Effector memory CD8-positive, alpha-beta T cell (primary cell): ENCODE results near the gene CLSTN2.

Experiments used
- ATAC-seq: fragments of 150-1000 bp; cut with Tn5 transposase; replicated peaks from 2 replicates; pipeline ENCODE4 v1.10.0; 2021; ENCODE audit warnings: mild to moderate bottlenecking, moderate library complexity
- DNase-seq, 3 experiments: peaks; one replicate each; pipeline ENCODE4 v3.0.0; 2021
- H3K27ac Mint-ChIP-seq, 2 donors: one replicate each; pipeline ENCODE4 v1.8.0; 2022; ENCODE audit warnings: mild to moderate bottlenecking in 2 of 2, mixed read lengths in 2 of 2, moderate library complexity in 2 of 2
- H3K27me3 Mint-ChIP-seq, 2 donors: one replicate each; pipeline ENCODE4 v1.8.0; 2022; ENCODE audit warnings: mixed read lengths in 2 of 2
- H3K36me3 Mint-ChIP-seq: one replicate; pipeline ENCODE4 v1.8.0; 2022; ENCODE audit warnings: mild to moderate bottlenecking, moderate library complexity, mixed read lengths; ENCODE audit not compliant: insufficient read depth
- H3K4me1 Mint-ChIP-seq, 2 donors: one replicate each; pipeline ENCODE4 v1.8.0; 2022; ENCODE audit warnings: low read depth in 2 of 2, mixed read lengths in 2 of 2
- H3K4me3 Mint-ChIP-seq, 2 donors: one replicate each; pipeline ENCODE4 v1.8.0; 2022; ENCODE audit warnings: mild to moderate bottlenecking in 2 of 2, mixed read lengths in 2 of 2, moderate library complexity in 2 of 2
- H3K9me3 Mint-ChIP-seq, 2 donors: one replicate each; pipeline ENCODE4 v1.8.0; 2022; ENCODE audit warnings: mixed read lengths in 2 of 2

Gene CLSTN2

DNA sequence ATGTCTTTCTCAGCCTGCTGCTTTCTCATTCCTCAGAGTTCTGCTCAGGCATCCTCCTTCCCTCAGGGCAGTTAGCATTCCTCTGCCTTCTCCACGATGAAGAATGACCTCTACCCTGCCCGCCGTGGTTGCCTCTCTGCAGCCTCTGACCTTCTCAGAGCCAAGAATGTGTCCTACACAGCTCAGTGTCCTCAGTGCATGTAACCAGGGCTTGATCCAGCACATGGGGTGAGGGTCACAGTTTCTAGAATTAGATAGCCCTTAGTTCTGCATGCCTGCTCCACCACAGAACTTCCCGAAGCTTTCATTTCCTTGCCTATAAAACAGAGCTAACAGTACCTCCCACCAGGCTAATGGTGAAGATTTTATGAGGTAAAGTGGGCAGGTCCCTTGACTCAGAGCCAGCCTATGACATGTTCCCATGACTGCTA, 182.1 kb downstream of the CLSTN2 start:
- H3K27ac Mint-ChIP-seq: no peak overlapping the region
- no peaks in the 10 kb centered on the region for H3K36me3 Mint-ChIP-seq
- ATAC-seq (no peak), DNase-seq (no peak)
- no peaks in the 10 kb centered on the region for H3K4me1 Mint-ChIP-seq
- H3K4me3 Mint-ChIP-seq: no peak overlapping the region
- no peaks in the 10 kb centered on the region for H3K9me3 Mint-ChIP-seq
- peaks cover 7 to 18% of the 10 kb centered on the region in 2 donors for H3K27me3 Mint-ChIP-seq

DNA sequence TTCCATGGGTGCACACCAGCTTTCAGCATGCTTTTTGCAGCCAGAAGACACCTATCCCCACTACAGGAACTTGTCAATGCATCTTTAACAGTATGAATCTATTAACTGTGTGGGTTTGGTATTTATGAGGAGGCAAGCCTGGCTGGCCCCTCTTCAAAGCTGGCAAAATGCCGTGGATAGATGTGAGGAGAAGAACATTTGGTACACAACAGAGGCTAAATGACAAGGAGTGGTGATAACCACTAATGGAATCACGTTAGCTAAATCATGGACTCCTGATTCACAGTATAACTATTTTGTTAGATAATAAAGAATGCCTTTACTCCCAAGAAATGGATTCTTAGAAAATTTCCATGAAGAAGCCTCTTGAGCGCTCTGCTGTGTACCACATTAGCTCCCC, 187.2 kb downstream of the CLSTN2 start:
- Mint-ChIP-seq H3K4me3 (no peak overlapping the region), H3K27ac (no peak overlapping the region), H3K27me3 (peaks cover 7 to 12% of the 10 kb centered on the region in 2 donors), H3K4me1 (no peaks in the 10 kb centered on the region), H3K36me3 (no peaks in the 10 kb centered on the region), H3K9me3 (no peaks in the 10 kb centered on the region)
- no peak for DNase-seq
- no peak for ATAC-seq

DNA sequence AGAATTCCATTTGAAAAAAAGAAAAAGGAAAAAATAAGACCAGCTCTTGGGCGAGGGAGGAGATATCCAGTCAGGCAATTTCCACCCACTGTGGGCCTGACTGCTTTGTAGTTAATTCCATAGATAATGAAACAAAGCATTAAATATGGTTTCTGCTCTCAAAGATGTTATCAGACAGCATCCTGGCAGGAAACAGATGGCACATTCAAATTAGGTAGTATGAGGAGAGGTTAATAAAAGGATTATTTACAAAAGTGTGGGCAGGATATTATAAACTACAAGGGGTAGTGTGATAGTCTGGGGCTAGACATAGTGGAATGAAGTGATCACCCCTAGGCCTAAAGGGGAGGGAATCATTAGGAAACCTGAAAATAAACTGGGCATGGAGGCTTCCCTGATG, 193.2 kb downstream of the CLSTN2 start:
- no peak for ATAC-seq
- H3K36me3 Mint-ChIP-seq: no peaks in the 10 kb centered on the region
- H3K4me1 Mint-ChIP-seq: no peaks in the 10 kb centered on the region
- no peak for DNase-seq
- H3K4me3 Mint-ChIP-seq: no peak overlapping the region
- H3K9me3 Mint-ChIP-seq: no peaks in the 10 kb centered on the region
- no peak overlapping the region for H3K27ac Mint-ChIP-seq
- H3K27me3 Mint-ChIP-seq: no peaks in the 10 kb centered on the region

DNA sequence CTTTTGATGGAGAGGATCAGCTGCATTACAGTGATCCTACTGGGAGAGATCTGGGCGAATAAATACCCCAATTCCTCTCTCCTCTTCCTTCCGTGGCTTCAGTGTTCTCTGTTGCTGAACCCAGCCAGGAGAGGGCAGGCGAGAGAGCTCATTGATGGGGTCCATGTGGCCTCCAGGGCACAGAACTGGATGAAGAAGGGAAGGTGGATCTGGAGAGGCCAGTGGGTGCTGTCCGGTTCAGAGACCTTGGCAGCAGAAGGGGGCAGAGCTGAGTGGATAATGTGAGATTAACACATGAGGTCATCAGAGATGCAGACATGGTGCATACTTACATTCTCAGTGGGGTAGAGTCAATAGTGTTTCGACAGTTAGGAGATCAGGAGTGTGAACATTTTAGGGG, 193.6 kb downstream of the CLSTN2 start:
- no peaks in the 10 kb centered on the region for H3K4me1 Mint-ChIP-seq
- DNase-seq (no peak), ATAC-seq (no peak)
- H3K9me3 Mint-ChIP-seq: no peaks in the 10 kb centered on the region
- no peaks in the 10 kb centered on the region for H3K27me3 Mint-ChIP-seq
- H3K27ac Mint-ChIP-seq: no peak overlapping the region
- H3K36me3 Mint-ChIP-seq: no peaks in the 10 kb centered on the region
- H3K4me3 Mint-ChIP-seq: no peak overlapping the region

DNA sequence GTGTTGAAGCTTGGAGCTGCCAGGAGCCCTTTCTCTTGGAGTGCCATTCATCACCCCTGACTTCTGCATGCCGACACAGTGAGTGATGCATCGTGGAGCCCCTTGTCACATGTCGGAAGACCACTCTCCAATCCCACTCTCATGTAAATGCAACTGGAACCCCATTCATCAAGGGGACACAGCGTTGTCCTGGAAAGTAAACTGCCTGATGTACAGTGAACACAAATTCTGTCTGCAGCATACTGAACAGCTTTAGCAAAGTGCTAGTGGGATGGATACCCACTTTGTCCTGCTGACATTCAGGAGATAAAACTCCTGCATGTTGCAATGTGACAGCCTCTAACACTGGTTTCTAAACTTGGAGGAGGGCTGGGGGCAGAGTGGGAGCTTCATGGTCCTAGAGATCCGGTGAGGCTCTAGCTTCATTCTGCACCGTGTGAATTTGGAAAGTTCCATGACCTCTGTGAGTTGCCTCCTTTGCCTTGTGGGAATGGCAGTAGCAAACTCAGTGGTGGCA, 194.8 kb downstream of the CLSTN2 start:
- H3K27me3 Mint-ChIP-seq: no peaks in the 10 kb centered on the region

DNA sequence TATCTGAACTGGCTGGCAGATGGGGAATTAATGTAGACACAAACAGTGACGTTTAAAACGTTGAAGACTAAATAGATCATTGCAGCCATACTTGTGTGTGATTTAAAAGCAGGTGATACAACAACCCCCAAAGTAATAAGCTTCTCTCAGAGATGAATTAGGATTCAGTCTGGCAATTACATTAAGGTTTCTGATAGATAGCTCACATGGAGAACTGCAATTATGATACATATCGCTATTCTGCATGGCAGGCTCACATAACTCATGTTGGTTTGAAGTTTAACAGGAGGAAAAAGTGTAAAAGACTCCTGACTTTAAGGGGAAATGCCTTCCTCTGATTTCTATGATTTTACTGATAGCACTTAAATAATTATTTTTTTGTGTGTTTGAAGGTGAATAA, 196.9 kb downstream of the CLSTN2 start:
- H3K4me1 Mint-ChIP-seq: no peaks in the 10 kb centered on the region
- no peak overlapping the region for H3K4me3 Mint-ChIP-seq
- DNase-seq (no peak), ATAC-seq (no peak)
- no peaks in the 10 kb centered on the region for H3K36me3 Mint-ChIP-seq
- peaks cover 0 to 1% of the 10 kb centered on the region in 2 donors for H3K27me3 Mint-ChIP-seq
- H3K9me3 Mint-ChIP-seq: no peaks in the 10 kb centered on the region
- no peak overlapping the region for H3K27ac Mint-ChIP-seq

More for the DNA sequence above, 194.8 kb downstream of the CLSTN2 start:
- Mint-ChIP-seq H3K36me3 (no peaks in the 10 kb centered on the region), H3K4me1 (no peaks in the 10 kb centered on the region), H3K4me3 (no peak overlapping the region), H3K9me3 (no peaks in the 10 kb centered on the region), H3K27ac (no peak overlapping the region)
- ATAC-seq: no peak
- DNase-seq: no peak

- no peaks in the 10 kb centered on the region for H3K36me3 Mint-ChIP-seq
- no peak overlapping the region for H3K27ac Mint-ChIP-seq
- H3K4me3 Mint-ChIP-seq: no peak overlapping the region
- no peaks in the 10 kb centered on the region for H3K9me3 Mint-ChIP-seq
- H3K4me1 Mint-ChIP-seq: no peaks in the 10 kb centered on the region
- H3K27me3 Mint-ChIP-seq: peaks cover 0 to 6% of the 10 kb centered on the region in 2 donors
- ATAC-seq: no peak
- no peak for DNase-seq
Observed at GRCh38 chr3:140134231-140134965, 199.4 kb downstream of the CLSTN2 start.

GRCh38 chr3:140135461-140135860, 200.5 kb downstream of the CLSTN2 start:
- no peak overlapping the region for H3K27ac Mint-ChIP-seq
- no peaks in the 10 kb centered on the region for H3K36me3 Mint-ChIP-seq
- H3K27me3 Mint-ChIP-seq: peaks cover 0 to 6% of the 10 kb centered on the region in 2 donors
- H3K9me3 Mint-ChIP-seq: no peaks in the 10 kb centered on the region
- H3K4me1 Mint-ChIP-seq: no peaks in the 10 kb centered on the region
- no peak for ATAC-seq
- DNase-seq: no peak
- no peak overlapping the region for H3K4me3 Mint-ChIP-seq

DNA sequence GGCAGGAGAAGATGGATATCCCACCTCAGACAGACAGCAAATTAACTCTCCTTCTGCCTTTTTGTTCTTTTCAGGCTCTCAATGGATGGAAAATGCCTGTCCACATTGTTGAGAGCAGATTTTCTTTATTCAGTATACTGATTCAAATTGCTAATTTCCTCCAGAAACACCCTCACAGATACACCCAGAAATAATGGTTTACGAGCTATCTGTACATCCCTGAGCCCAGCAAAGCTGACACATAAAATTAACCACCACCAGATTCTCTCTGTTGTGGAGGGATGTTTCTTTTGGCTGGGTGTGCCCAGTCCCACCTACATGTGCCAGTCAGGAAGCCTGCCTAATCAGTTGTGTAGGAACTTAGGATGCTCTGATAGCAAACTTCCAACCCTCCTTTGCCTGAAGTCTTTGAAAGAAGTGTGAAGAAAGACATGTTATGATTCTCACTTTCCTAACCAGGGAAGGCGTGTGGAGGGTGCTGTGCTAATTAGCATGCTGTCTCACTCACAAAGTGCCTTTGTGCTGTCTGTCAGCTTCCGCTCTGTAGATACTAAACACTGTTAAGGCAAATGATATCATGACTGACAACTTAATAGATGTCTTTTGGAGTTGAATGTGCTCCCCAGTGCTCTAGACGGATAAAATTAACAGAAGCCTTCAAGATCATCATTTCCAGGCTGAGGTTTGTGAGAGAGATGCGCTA, 208.5 kb downstream of the CLSTN2 start:
- H3K4me1 Mint-ChIP-seq: no peaks in the 10 kb centered on the region
- H3K27ac Mint-ChIP-seq: no peak overlapping the region
- no peaks in the 10 kb centered on the region for H3K9me3 Mint-ChIP-seq
- no peaks in the 10 kb centered on the region for H3K36me3 Mint-ChIP-seq
- H3K4me3 Mint-ChIP-seq: no peak overlapping the region
- DNase-seq: no peak
- no peaks in the 10 kb centered on the region for H3K27me3 Mint-ChIP-seq
- no peak for ATAC-seq

- Mint-ChIP-seq H3K4me3 (no peak overlapping the region), H3K27ac (no peak overlapping the region), H3K36me3 (no peaks in the 10 kb centered on the region), H3K4me1 (no peaks in the 10 kb centered on the region), H3K27me3 (no peaks in the 10 kb centered on the region), H3K9me3 (no peaks in the 10 kb centered on the region)
- no peak for ATAC-seq
- DNase-seq: no peak
Observed at GRCh38 chr3:140145528-140145927, 210.5 kb downstream of the CLSTN2 start.

DNA sequence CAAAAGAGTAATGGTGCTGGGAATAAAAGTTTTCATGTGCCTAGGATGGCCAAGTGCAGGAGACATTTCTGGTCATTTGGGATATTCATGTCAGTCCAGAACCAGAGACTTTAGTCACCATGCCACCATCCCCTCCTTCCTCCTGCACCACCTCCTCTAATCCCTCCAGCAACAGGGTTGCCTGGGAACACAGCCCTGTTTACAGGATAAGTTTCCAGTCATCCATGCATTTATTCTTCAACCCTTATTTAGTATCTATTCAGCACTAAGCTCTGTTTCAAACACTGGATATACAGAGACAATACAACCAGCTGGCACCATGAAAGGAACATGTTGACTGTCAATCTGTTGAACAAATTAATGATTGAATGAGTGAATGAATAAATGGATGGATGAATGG, 211.7 kb downstream of the CLSTN2 start:
- Mint-ChIP-seq H3K4me1 (no peaks in the 10 kb centered on the region), H3K36me3 (no peaks in the 10 kb centered on the region), H3K27ac (no peak overlapping the region), H3K27me3 (no peaks in the 10 kb centered on the region), H3K4me3 (no peak overlapping the region), H3K9me3 (no peaks in the 10 kb centered on the region)
- no peak for ATAC-seq
- DNase-seq: no peak

DNA sequence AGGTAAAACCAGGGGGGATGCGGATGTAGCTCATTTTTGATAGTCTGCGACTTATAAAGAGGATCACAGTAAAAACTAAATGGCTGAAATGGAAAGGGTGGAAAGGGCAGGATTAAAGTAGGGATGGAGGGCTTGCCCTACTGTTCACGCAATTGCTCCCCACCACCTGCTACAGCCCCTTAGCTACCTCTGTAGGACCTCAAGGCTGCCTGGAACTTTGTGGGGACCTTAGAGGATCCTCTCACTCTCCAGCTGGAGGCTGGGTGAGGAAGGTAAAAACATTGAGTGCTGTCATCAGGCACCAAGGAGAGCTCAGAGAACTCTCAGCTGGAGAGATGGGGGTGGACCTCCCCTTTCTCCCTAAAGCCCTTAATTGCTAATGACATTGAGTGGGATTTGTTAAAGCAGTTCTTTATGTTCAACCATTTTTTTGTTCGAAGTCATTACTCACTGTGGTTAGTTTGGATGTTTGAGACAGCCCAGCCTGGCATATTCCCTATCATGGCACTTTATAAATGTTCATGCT, 213.0 kb downstream of the CLSTN2 start:
- no peaks in the 10 kb centered on the region for H3K27me3 Mint-ChIP-seq
- H3K9me3 Mint-ChIP-seq: no peaks in the 10 kb centered on the region
- DNase-seq (no peak), ATAC-seq (no peak)
- no peak overlapping the region for H3K27ac Mint-ChIP-seq
- no peaks in the 10 kb centered on the region for H3K4me1 Mint-ChIP-seq
- H3K36me3 Mint-ChIP-seq: no peaks in the 10 kb centered on the region
- H3K4me3 Mint-ChIP-seq: no peak overlapping the region

DNA sequence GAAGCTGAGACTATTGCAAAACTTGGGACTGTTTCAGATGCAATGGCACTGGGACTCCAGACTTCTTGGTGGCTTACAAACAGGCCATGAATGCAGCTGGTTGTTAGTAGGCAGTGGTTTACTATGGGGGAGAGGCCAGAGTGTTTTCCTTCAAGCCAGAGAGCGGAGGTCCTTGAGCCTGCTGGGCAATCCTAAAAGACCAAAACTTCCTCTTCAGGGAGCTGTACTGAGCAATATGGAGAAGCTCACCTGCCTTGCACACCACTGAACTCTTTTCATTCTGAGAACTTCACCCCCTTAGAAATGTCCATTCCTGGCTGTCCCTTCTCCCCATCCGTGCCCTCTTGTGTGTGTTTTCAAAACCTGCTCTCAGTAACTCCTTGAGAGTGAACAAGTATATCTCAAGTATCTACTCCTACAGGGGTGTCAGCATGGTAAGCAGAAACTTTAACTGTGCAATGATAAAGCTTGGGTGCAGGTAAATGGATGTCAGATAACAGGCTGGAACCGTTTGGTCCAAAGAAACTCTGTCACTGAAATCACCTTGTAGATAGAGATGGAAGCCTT, 213.9 kb downstream of the CLSTN2 start:
- Mint-ChIP-seq H3K9me3 (no peaks in the 10 kb centered on the region), H3K4me1 (no peaks in the 10 kb centered on the region), H3K27me3 (no peaks in the 10 kb centered on the region), H3K36me3 (no peaks in the 10 kb centered on the region), H3K4me3 (no peak overlapping the region), H3K27ac (no peak overlapping the region)
- DNase-seq (no peak), ATAC-seq (no peak)

- H3K27ac Mint-ChIP-seq: no peak overlapping the region
- H3K4me1 Mint-ChIP-seq: no peaks in the 10 kb centered on the region
- no peaks in the 10 kb centered on the region for H3K27me3 Mint-ChIP-seq
- DNase-seq (no peak), ATAC-seq (no peak)
- H3K9me3 Mint-ChIP-seq: no peaks in the 10 kb centered on the region
- H3K4me3 Mint-ChIP-seq: no peak overlapping the region
- no peaks in the 10 kb centered on the region for H3K36me3 Mint-ChIP-seq
Observed at GRCh38 chr3:140151321-140151720, 216.3 kb downstream of the CLSTN2 start.
